Ovary (tissue), 3 donors: ENCODE measurements around the gene NLRC5.
"Not testable (repeated sequence)": the region's sequence is repeated elsewhere in the genome, so short reads cannot be mapped to it uniquely, and the experiment has no call there.

Source experiments
- POLR2A ChIP-seq: fragments of 450-650 bp; IDR thresholded peaks from one replicate; pipeline ENCODE4 v1.6.1; 2017; ENCODE audit warnings: antibody characterized with exemption, mild to moderate bottlenecking, moderate library complexity
- TF ChIP-seq, protein P1 (sequence below), 3 donors: fragments of 450-650 bp in 2 of 3; fragments of 200-600 bp in 1 of 3; IDR thresholded peaks; one replicate each; pipeline versions ENCODE4 v1.5.1 to v1.8.0; 2016 to 2022; ENCODE audit warnings: antibody characterized with exemption in 3 of 3, mild to moderate bottlenecking in 1 of 3
- donor health status: DM: no; HTN: no; CAD: no.

DNA sequence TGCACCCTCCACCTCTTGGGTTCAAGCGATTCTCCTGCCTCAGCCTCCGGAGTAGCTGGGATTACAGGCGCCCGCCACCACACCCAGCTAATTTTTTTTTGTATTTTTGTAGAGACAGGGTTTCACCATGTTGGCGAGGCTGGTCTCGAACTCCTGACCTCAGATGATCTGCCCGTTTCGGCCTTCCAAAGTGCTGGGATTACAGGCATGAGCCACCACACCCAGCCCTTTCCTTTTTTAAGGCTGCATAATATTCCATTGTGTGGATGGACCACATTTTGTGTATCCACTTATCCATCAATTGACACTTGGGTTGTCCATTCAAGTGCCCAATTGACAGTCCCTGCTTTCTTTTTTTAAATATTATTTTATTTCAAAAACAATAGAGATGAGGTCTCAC is 73.8 kb downstream of the NLRC5 start:
- TF ChIP-seq, protein P1, sequence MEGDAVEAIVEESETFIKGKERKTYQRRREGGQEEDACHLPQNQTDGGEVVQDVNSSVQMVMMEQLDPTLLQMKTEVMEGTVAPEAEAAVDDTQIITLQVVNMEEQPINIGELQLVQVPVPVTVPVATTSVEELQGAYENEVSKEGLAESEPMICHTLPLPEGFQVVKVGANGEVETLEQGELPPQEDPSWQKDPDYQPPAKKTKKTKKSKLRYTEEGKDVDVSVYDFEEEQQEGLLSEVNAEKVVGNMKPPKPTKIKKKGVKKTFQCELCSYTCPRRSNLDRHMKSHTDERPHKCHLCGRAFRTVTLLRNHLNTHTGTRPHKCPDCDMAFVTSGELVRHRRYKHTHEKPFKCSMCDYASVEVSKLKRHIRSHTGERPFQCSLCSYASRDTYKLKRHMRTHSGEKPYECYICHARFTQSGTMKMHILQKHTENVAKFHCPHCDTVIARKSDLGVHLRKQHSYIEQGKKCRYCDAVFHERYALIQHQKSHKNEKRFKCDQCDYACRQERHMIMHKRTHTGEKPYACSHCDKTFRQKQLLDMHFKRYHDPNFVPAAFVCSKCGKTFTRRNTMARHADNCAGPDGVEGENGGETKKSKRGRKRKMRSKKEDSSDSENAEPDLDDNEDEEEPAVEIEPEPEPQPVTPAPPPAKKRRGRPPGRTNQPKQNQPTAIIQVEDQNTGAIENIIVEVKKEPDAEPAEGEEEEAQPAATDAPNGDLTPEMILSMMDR (IDR thresholded peaks at IDR 0.05), result not testable (repeated sequence)
- not testable (repeated sequence) for TF ChIP-seq POLR2A
